ENCODE measurements around the gene LCN1. TPM values are rescaled to one million over a fixed set of nuclear protein-coding genes. Genes with fewer than 3 reads are reported as not detected.

Gene LCN1
- total and polyA plus RNA-seq, 2 of the 8 experiments (the other 6 are each of a cell fraction or from before 2014, with no cell fraction given): not detected

- no peak for TF ChIP-seq RAD21 (IDR thresholded peaks at IDR 0.05 in 1 of 2, conservative IDR thresholded peaks at IDR 0.05 in 1 of 2; ENCODE audit: low read depth in 2 of 2, low read length in 2 of 2)
- TF ChIP-seq, protein P1, sequence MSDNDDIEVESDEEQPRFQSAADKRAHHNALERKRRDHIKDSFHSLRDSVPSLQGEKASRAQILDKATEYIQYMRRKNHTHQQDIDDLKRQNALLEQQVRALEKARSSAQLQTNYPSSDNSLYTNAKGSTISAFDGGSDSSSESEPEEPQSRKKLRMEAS (IDR thresholded peaks at IDR 0.05): no peak
- TF ChIP-seq, protein P2, sequence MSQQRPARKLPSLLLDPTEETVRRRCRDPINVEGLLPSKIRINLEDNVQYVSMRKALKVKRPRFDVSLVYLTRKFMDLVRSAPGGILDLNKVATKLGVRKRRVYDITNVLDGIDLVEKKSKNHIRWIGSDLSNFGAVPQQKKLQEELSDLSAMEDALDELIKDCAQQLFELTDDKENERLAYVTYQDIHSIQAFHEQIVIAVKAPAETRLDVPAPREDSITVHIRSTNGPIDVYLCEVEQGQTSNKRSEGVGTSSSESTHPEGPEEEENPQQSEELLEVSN (IDR thresholded peaks at IDR 0.05): no peak
Observed at GRCh38 chr9:135533113-135533512, 11.9 kb downstream of the LCN1 start (continued).

Measured in H1 (cell line).